Measurements from ENCODE around the gene PLXNA4. TPM values are rescaled to one million over a fixed set of nuclear protein-coding genes. Genes with fewer than 3 reads are reported as not detected.
"Not testable (repeated sequence)": the region's sequence is repeated elsewhere in the genome, so short reads cannot be mapped to it uniquely, and the experiment has no call there.

The PLXNA4 gene
- total RNA-seq, 1 donor from 2014 or later, result 0.21 TPM

DNA sequence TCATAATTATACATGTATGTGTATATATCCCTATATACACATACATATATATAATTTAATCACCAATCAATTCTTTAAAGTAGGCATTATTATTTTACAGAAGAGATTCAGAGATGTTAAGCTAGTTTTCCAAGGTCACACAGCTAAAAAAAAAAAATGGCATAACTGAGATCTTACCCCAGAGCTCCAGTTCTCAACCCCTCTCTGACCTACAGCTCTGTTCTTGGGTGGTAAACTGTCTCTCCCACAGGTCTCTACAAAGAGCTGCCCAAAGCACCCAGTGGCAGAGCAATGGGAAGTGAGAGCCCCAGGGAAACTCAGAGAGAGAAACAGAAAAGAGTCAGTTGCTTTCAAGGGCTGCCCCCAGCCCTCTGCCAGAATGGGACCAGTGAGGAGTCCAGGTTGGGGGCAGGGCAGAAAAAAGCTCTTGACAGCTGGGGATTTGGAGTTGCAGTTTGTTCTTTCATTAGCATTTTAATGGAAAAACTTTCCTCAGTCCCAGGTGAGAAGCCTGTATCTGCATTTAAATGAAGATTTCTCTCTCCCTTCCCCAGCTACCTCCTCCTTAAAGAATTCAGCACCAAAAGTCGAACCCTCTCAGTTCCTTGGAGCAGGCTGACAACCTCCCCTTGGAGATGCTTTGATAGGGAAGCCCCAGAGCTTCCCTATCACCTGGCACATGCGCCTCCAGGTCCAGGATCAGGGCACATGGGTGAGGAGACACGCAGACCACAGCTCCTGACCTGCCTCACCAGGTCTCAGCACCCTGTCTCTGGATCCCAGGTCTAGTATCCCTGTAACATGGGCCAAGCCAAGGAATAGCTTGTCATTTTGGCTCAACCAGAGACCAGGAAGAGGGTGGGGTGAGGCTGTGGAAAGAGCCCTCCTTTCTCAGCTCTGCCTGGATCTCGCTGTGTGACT is 388.1 kb downstream of the PLXNA4 start:
- intact Hi-C loops (cut with micrococcal nuclease), result no loop called here
- Mint-ChIP-seq H3K4me3 (ENCODE audit: low read depth) (no peak overlapping the region), H3K4me1 (ENCODE audit: low read depth) (no peaks in the 10 kb centered on the region), H3K9me3 (peaks cover 11% of the 10 kb centered on the region), H3K36me3 (ENCODE audit: low read depth) (no peaks in the 10 kb centered on the region), H3K27ac (no peak overlapping the region), H3K27me3 (ENCODE audit: low read depth) (no peaks in the 10 kb centered on the region)
- no peak for DNase-seq (ENCODE audit: low spot score)

DNA sequence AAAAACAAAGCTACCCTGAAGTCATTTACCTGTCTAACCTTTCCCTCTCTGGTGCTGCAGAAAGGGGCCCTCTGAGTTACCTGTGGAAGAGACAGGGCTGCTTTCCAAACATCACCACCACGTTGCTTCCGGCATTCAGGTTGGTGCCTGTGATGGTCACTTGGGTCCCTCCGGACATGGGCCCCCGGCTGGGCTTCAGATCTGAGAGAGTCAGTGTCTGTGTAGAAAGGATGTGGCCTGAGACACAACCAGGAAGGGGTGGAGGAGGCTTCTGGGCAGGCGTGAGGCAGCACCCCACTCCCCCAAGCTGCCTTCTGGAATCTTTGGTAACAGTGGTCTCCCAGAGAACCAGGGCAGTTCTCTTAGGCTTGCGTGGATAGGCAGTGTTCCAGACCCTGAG is 388.9 kb downstream of the PLXNA4 start:
- no peak overlapping the region for H3K27ac Mint-ChIP-seq
- no peaks in the 10 kb centered on the region for H3K27me3 Mint-ChIP-seq (ENCODE audit: low read depth)
- no peaks in the 10 kb centered on the region for H3K36me3 Mint-ChIP-seq (ENCODE audit: low read depth)
- intact Hi-C loops (cut with micrococcal nuclease), result no loop called here
- no peak for DNase-seq (ENCODE audit: low spot score)
- peaks cover 11% of the 10 kb centered on the region for H3K9me3 Mint-ChIP-seq
- H3K4me3 Mint-ChIP-seq (ENCODE audit: low read depth), result no peak overlapping the region
- no peaks in the 10 kb centered on the region for H3K4me1 Mint-ChIP-seq (ENCODE audit: low read depth)

DNA sequence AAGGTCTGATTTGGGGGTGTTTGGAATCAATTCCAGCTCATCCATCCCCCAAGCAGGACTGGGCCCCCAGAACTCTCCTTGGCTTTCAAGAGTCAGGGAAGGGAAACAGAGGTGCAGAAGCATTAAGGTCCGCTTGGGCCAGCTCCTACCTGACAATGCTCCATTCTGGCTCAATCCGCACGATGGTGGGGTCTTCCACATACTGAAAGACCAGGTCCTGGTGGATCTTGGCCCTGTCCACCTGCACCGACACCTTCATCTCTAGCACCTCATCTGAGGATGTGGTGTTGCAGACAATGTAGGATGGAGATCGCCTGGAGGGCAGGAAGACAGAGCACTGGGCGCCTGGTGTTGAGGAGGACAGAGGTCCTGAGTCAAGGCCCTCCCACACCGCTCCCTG is 391.1 kb downstream of the PLXNA4 start:
- no peaks in the 10 kb centered on the region for H3K36me3 Mint-ChIP-seq (ENCODE audit: low read depth)
- no peak overlapping the region for H3K4me3 Mint-ChIP-seq (ENCODE audit: low read depth)
- no peaks in the 10 kb centered on the region for H3K27me3 Mint-ChIP-seq (ENCODE audit: low read depth)
- no peak for DNase-seq (ENCODE audit: low spot score)
- no peaks in the 10 kb centered on the region for H3K4me1 Mint-ChIP-seq (ENCODE audit: low read depth)
- peaks cover 11% of the 10 kb centered on the region for H3K9me3 Mint-ChIP-seq
- intact Hi-C loops (cut with micrococcal nuclease), result no loop called here
- no peak overlapping the region for H3K27ac Mint-ChIP-seq

DNA sequence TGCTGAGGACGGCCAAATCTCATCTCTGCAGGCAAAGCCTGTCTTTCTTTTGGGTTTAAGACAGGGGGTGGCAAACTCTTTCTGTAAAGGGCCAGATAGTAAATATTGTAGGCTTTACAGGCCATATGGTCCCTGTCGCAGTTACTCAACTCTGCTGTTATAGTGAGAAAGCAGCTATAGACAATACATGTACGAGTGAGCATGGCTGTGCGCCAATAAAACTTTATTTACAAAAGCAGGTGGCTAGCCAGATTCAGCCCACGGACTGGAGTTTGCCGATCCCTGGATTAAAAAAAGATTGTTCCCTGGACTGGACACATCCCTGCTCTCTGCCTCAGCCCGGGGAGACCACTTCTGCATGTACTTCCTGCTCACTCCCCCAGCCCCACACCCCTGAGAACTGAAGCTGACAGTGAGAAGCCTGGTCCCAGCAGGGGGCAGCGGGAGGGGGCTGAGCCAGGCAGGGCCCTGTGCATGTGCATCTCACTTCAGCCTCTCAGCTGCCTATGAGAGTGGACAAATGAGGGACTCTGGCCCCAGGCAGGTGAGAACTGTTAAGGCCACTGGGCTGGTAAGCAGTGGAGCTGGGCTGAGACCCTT is 392.4 kb downstream of the PLXNA4 start:
- Mint-ChIP-seq H3K27me3 (ENCODE audit: low read depth) (no peaks in the 10 kb centered on the region), H3K4me3 (ENCODE audit: low read depth) (no peak overlapping the region), H3K9me3 (peaks cover 11% of the 10 kb centered on the region), H3K27ac (no peak overlapping the region), H3K4me1 (ENCODE audit: low read depth) (no peaks in the 10 kb centered on the region), H3K36me3 (ENCODE audit: low read depth) (no peaks in the 10 kb centered on the region)
- no peak for DNase-seq (ENCODE audit: low spot score)
- intact Hi-C loops (cut with micrococcal nuclease), result no loop called here

DNA sequence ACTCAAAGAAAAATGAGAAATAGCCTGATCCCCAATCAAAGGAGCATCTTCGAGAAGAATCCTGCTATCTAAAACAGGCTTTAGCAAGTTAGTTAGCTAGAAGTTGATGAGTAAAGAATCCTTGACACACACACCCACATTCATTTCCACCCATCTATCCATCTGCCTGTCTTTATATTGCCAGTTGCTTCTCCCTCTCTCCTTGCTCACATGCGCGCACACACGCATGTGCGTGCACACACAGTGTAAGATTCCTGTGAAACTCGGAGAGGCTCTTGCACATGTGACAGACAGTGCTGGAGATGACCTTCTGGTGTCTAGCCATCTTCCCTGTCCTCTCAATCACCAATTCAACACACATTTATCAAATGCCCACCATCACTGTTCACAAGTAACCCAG is 393.3 kb downstream of the PLXNA4 start:
- Mint-ChIP-seq H3K4me1 (ENCODE audit: low read depth) (no peaks in the 10 kb centered on the region), H3K9me3 (peaks cover 11% of the 10 kb centered on the region), H3K4me3 (ENCODE audit: low read depth) (no peak overlapping the region), H3K36me3 (ENCODE audit: low read depth) (no peaks in the 10 kb centered on the region), H3K27me3 (ENCODE audit: low read depth) (no peaks in the 10 kb centered on the region), H3K27ac (no peak overlapping the region)
- intact Hi-C loops (cut with micrococcal nuclease), result no loop called here
- no peak for DNase-seq (ENCODE audit: low spot score)

DNA sequence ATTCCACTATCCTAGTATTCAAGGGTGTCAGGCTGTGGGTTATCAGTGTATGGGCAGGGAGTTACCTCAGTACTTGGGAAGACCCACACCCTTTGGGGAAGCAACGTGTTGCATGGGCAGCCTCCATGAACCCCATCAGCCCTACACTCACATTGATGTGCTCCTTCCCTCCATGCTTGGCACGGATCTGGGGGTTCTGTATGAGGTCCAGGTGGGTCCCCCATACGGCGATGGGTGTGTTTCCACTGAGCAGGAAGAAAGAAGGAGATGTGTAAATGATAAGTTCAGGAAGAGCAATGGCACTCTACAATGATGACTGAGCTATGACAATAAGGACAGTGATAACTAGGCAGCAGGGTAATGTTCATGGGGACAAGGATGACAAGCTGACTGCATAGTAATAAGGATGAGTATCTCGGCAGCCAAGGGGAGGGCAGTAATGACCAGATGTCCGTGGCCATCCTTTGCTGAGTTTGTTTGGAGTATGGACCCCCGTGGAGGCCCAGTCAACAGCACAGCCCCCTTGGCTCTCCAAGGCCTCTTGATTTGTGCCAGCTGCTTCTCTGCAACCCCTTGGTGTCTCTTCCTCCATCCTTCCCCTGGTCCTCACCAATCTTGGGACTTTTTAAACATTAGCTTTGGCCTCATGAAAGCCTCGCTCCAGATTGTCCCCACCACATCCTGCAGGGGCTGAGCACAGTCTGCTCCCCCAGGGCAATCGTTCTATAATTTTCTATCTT is 394.2 kb downstream of the PLXNA4 start:
- no peak for DNase-seq (ENCODE audit: low spot score)
- Mint-ChIP-seq H3K36me3 (ENCODE audit: low read depth) (no peaks in the 10 kb centered on the region), H3K4me1 (ENCODE audit: low read depth) (no peaks in the 10 kb centered on the region), H3K4me3 (ENCODE audit: low read depth) (no peak overlapping the region), H3K27me3 (ENCODE audit: low read depth) (no peaks in the 10 kb centered on the region), H3K27ac (no peak overlapping the region), H3K9me3 (peaks cover 7% of the 10 kb centered on the region)
- intact Hi-C loops (cut with micrococcal nuclease), result no loop called here

DNA sequence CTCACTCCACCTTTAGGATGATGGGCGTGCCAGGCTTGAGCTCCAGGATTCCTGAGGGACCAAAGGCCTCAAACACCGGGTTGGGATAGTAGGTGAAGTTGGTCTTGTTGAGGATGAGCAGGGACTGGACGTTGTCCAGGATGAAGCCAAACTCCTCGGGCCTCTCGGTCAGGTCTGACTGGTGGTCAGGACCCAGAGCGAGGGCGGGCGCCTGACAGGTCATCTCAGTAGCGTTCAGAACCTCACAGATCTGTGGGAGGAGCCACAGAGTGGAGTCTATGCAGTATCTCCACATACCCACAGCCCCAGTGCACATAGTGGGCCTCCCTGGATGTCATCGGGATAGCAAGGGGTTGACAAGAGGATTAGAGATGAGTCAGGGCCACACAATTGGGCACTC is 394.9 kb downstream of the PLXNA4 start:
- no peak for DNase-seq (ENCODE audit: low spot score)
- Mint-ChIP-seq H3K27ac (no peak overlapping the region), H3K4me1 (ENCODE audit: low read depth) (no peaks in the 10 kb centered on the region), H3K4me3 (ENCODE audit: low read depth) (no peak overlapping the region), H3K36me3 (ENCODE audit: low read depth) (no peaks in the 10 kb centered on the region), H3K27me3 (ENCODE audit: low read depth) (no peaks in the 10 kb centered on the region), H3K9me3 (no peaks in the 10 kb centered on the region)
- intact Hi-C loops (cut with micrococcal nuclease), result no loop called here

DNA sequence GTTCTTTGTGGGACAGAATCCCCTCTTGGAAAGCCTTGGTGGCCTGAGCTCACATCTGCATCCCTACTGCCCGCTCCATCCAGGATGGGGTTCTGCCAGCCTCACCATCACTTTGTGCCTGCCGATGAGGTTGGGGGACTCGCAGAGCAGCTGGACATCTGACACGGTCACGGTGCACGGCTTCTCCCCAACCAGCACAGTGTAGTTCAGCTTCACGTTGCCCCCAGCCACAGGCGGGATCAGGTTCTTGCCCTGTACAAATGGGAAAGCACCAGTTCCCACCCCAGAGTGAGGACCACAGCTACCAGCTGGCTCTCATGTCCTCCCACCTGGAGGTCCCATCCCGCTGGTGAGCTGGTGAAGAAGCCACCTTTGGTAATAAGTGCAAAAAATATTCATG is 395.8 kb downstream of the PLXNA4 start:
- no peak for DNase-seq (ENCODE audit: low spot score)
- H3K36me3 Mint-ChIP-seq (ENCODE audit: low read depth), result no peaks in the 10 kb centered on the region
- intact Hi-C loops (cut with micrococcal nuclease), result no loop called here
- H3K4me1 Mint-ChIP-seq (ENCODE audit: low read depth), result no peaks in the 10 kb centered on the region
- H3K27ac Mint-ChIP-seq, result no peak overlapping the region
- H3K9me3 Mint-ChIP-seq, result no peaks in the 10 kb centered on the region
- H3K27me3 Mint-ChIP-seq (ENCODE audit: low read depth), result no peaks in the 10 kb centered on the region
- H3K4me3 Mint-ChIP-seq (ENCODE audit: low read depth), result no peak overlapping the region

DNA sequence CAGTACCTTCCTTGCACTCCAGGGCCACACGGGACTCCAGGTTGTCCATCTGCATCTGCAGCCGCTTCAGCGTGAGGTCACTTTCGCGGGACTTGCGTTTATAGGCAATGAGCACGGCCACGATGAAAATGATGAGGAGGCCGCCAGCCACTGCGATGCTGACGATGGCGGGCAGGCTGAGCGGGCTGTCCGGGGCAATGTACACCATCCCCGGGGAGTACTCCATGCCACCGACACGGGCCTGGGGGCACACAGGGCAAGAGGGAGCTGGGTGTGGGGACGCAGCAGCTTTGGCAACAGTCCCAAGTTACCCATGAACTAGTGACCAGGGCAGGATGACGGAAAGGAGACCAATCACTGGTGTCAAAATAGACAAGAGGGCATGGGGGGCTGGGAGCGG is 396.6 kb downstream of the PLXNA4 start:
- DNase-seq (ENCODE audit: low spot score), result no peak
- no peaks in the 10 kb centered on the region for H3K27me3 Mint-ChIP-seq (ENCODE audit: low read depth)
- no peaks in the 10 kb centered on the region for H3K36me3 Mint-ChIP-seq (ENCODE audit: low read depth)
- no peaks in the 10 kb centered on the region for H3K4me1 Mint-ChIP-seq (ENCODE audit: low read depth)
- no peak overlapping the region for H3K27ac Mint-ChIP-seq
- no peak overlapping the region for H3K4me3 Mint-ChIP-seq (ENCODE audit: low read depth)
- no peaks in the 10 kb centered on the region for H3K9me3 Mint-ChIP-seq
- intact Hi-C loops (cut with micrococcal nuclease), result no loop called here

DNA sequence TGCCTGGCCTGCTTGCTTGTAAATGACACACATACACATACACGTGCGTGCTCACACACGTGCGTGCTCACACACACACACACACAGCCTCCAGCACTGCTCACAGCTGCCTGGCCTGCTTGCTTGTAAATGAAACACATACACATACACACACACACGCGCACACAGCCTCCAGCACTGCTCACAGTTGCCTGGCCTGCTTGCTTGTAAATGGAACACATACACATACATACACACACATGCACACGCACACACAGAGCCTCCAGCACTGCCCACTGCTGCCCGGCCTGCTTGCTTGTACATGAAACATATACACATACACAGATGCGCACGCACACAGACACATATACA is 397.2 kb downstream of the PLXNA4 start:
- intact Hi-C loops (cut with micrococcal nuclease), result no loop called here
- Mint-ChIP-seq H3K4me3 (ENCODE audit: low read depth) (no peak overlapping the region), H3K9me3 (no peaks in the 10 kb centered on the region), H3K4me1 (ENCODE audit: low read depth) (no peaks in the 10 kb centered on the region), H3K27me3 (ENCODE audit: low read depth) (no peaks in the 10 kb centered on the region), H3K27ac (no peak overlapping the region), H3K36me3 (ENCODE audit: low read depth) (no peaks in the 10 kb centered on the region)
- no peak for DNase-seq (ENCODE audit: low spot score)

DNA sequence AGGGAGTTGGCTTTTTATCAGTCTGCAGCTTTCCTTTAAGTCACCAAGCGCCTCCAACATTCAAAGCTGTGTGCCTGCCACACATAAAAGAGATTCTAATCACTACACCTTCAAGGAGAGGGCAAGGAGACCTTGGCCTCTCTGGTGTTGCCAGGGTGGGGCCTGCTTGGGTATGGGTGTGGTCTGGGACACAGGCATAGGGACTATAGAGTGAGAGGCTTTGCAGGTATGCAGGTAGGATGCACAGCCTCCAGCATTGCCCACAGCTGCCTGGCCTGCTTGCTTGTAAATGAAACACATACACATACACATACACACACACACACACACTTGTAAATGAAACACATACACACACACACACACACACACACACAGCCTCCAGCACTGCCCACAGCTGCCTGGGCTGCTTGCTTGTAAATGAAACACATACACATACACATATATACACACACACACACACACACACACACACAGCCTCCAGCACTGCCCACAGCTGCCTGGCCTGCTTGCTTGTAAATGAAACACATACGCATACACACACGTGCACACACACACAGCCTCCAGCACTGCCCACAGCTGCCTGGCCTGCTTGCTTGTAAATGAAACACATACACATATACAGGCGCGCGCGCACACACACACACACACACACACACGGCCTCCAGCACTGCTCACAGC is 397.7 kb downstream of the PLXNA4 start:
- H3K4me1 Mint-ChIP-seq (ENCODE audit: low read depth); H3K27me3 Mint-ChIP-seq (ENCODE audit: low read depth); intact Hi-C loops (cut with micrococcal nuclease); H3K36me3 Mint-ChIP-seq (ENCODE audit: low read depth); H3K27ac Mint-ChIP-seq; H3K9me3 Mint-ChIP-seq; H3K4me3 Mint-ChIP-seq (ENCODE audit: low read depth); DNase-seq (ENCODE audit: low spot score): not testable (repeated sequence)

DNA sequence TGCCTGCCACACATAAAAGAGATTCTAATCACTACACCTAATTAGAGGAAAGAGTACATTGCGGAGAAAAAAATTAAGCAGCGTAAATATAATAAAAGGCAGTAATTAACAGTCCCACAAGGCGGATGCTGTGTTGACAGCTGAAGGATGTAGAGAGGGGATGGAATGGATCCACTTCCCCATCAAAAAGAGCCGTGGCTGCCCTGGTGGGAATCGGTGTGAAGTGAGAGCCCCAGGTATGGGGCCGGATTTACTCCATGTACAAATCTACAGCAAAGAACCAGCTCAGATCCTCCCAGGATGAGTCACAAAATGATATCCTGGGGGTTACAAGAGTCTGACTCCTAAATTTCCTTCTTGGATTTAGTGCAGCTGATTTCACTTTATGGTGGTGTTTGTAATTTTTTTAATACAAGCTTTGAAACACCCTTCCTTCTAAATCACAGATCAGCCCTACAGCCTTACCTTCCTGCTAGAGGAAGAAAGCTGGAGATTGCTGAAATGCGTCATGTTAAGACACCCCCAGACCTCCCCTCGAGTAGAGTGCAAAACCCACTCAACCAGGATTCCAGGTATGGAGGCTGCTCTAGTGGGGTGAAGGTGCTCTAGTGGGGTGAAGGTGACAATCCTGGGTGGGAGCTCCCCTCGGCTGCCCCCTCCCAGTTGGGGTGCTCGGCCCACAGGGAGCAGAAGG is 398.4 kb downstream of the PLXNA4 start:
- Mint-ChIP-seq H3K4me3 (ENCODE audit: low read depth) (no peak overlapping the region), H3K9me3 (no peaks in the 10 kb centered on the region), H3K27me3 (ENCODE audit: low read depth) (no peaks in the 10 kb centered on the region), H3K36me3 (ENCODE audit: low read depth) (no peaks in the 10 kb centered on the region), H3K27ac (no peak overlapping the region), H3K4me1 (ENCODE audit: low read depth) (no peaks in the 10 kb centered on the region)
- no peak for DNase-seq (ENCODE audit: low spot score)
- intact Hi-C loops (cut with micrococcal nuclease), result no loop called here

Measured in activated T-helper 2 cell treated with anti-CD3 and anti-CD28 coated beads, Interferon-gamma antibody, Interleukin-2, Interleukin-4, amounts not matched to agents 10 μg/mL and 5 μg/mL and 100 μg/mL, durations not matched to agents 14 hours and 24 hours and 36 hours (primary cell).